Lower leg skin (tissue), 3 donors: ENCODE results near the gene PRLH.

Experiments used
- CTCF ChIP-seq, 3 donors: fragments of 450-650 bp; IDR thresholded peaks; one replicate each; pipeline ENCODE4 v1.5.1; 2016; ENCODE audit warnings: antibody characterized with exemption in 3 of 3, mild to moderate bottlenecking in 3 of 3, moderate library complexity in 2 of 3
- POLR2A ChIP-seq, 2 donors: fragments of 450-650 bp; IDR thresholded peaks; one replicate each; pipeline ENCODE4 v1.6.1; 2016 to 2017; ENCODE audit warnings: antibody characterized with exemption in 2 of 2, mild to moderate bottlenecking in 1 of 2, moderate library complexity in 1 of 2

GRCh38 chr2:237551071-237551574 lies 15.3 kb upstream of the PRLH start:
- TF ChIP-seq CTCF (IDR thresholded peaks at IDR 0.05) (no peak), POLR2A (IDR thresholded peaks at IDR 0.05) (no peak)
